H1 (cell line): ENCODE measurements around the gene APC2. TPM values are rescaled to one million over a fixed set of nuclear protein-coding genes. Genes with fewer than 3 reads are reported as not detected.
A peak's percentile ranks its signal among the peaks of the same experiment; 100 is the strongest.

ENCODE experiments used
- CTCF ChIA-PET: fragments of 300-600 bp; sonication (Branson Sonifier 250); formaldehyde crosslinking; loops from one replicate; lab custom pipeline; 2021; ENCODE audit not compliant: partially characterized antibody; lab: Charles Lee
- POLR2A ChIA-PET: fragments of 300-600 bp; sonication (Branson Sonifier 250); formaldehyde crosslinking; loops from one replicate; lab custom pipeline; 2021; ENCODE audit warnings: inconsistent platforms; ENCODE audit not compliant: partially characterized antibody; lab: Charles Lee
- DNase-seq, 2 experiments: peaks; one replicate each; pipeline versions ENCODE4 v3.0.0 to v3.0.0-alpha.2; 2010 to 2022; ENCODE audit warnings: low spot score in 2 of 2, low read depth in 1 of 2, mixed read lengths in 1 of 2
- FAIRE-seq: peaks from 2 replicates; lab custom pipeline; 2011; peaks lifted over from hg19 to GRCh38; lab: Jason Lieb, UNC
- H2AFZ ChIP-seq: 2 replicates; pipeline ENCODE4 v1.8.1; 2012; ENCODE audit warnings: low read length, inconsistent platforms
- H2AK5ac ChIP-seq: 2 replicates; pipeline ENCODE4 v1.6.1; 2013; ENCODE audit warnings: low read depth, low read length
- H2BK120ac ChIP-seq: replicated peaks from 2 replicates; pipeline ENCODE3; 2013; ENCODE audit warnings: low read depth, low read length, inconsistent platforms
- H2BK12ac ChIP-seq: 2 replicates; pipeline ENCODE4 v1.6.1; 2013; ENCODE audit warnings: low read depth, low read length
- H2BK15ac ChIP-seq: 2 replicates; pipeline ENCODE4 v1.6.1; 2013; ENCODE audit warnings: low read length
- H2BK20ac ChIP-seq: 2 replicates; pipeline ENCODE4 v1.6.1; 2013; ENCODE audit warnings: low read length
- H2BK5ac ChIP-seq: 2 replicates; pipeline ENCODE4 v1.6.1; 2013; ENCODE audit warnings: low read depth, low read length
- H3K14ac ChIP-seq: 2 replicates; pipeline ENCODE4 v1.6.1; 2013; ENCODE audit warnings: inconsistent platforms; ENCODE audit not compliant: insufficient read length
- H3K18ac ChIP-seq: 2 replicates; pipeline ENCODE4 v1.6.1; 2013; ENCODE audit warnings: low read length; ENCODE audit errors: extremely low read depth
- H3K23ac ChIP-seq: 2 replicates; pipeline ENCODE4 v1.6.1; 2013; ENCODE audit warnings: inconsistent platforms; ENCODE audit not compliant: insufficient read length
- H3K23me2 ChIP-seq: 2 replicates; pipeline ENCODE4 v1.6.1; 2013; ENCODE audit warnings: low read depth, low read length
- H3K27ac ChIP-seq: 2 replicates; pipeline ENCODE4 v1.6.1; 2011; ENCODE audit warnings: low read depth, low read length, inconsistent platforms
- H3K27me3 ChIP-seq, 4 experiments: replicated peaks in 1 of 4; 1 replicate in 1 of 4; 2 replicates in 3 of 4; pipeline versions ENCODE4 v1.6.1 to v1.8.1; 2011 to 2013; ENCODE audit warnings: low read length in 3 of 4, mild to moderate bottlenecking in 3 of 4, inconsistent platforms in 2 of 4, mixed read lengths in 2 of 4, moderate library complexity in 1 of 4; ENCODE audit not compliant: control insufficient read depth in 3 of 4, insufficient read depth in 3 of 4; ENCODE audit errors: extremely low read depth in 1 of 4
- H3K36me3 ChIP-seq, 4 experiments: 2 replicates each; pipeline versions ENCODE4 v1.6.1 to v1.8.1; 2011 to 2013; ENCODE audit warnings: mild to moderate bottlenecking in 4 of 4, low read length in 3 of 4, moderate library complexity in 2 of 4, control low read depth in 1 of 4, inconsistent platforms in 1 of 4; ENCODE audit not compliant: insufficient read depth in 4 of 4, control insufficient read depth in 2 of 4
- H3K4ac ChIP-seq: replicated peaks from 2 replicates; pipeline ENCODE3; 2013; ENCODE audit warnings: low read length, low read depth, mixed read lengths, inconsistent platforms; ENCODE audit not compliant: insufficient read length
- H3K4me1 ChIP-seq, 4 experiments: replicated peaks in 1 of 4; 1 replicate in 1 of 4; 2 replicates in 3 of 4; pipeline versions ENCODE4 v1.6.1 to v1.8.1; 2011 to 2013; ENCODE audit warnings: low read length in 3 of 4, inconsistent platforms in 2 of 4, mixed read lengths in 1 of 4; ENCODE audit not compliant: insufficient read depth in 4 of 4, control insufficient read depth in 3 of 4
- H3K4me2 ChIP-seq, 2 experiments: 2 replicates each; pipeline versions ENCODE4 v1.6.1 to v1.8.1; 2011 to 2013; ENCODE audit warnings: low read depth in 2 of 2, low read length in 2 of 2, control low read depth in 1 of 2, inconsistent platforms in 1 of 2, mild to moderate bottlenecking in 1 of 2; ENCODE audit not compliant: insufficient read depth in 1 of 2
- H3K4me3 ChIP-seq, 4 experiments: fragments of 200-600, 300-600 bp in 1 of 4; sonication (generic), shearing (Covaris generic), sonication (Bioruptor Twin) in 1 of 4; 2 replicates each; pipeline versions ENCODE4 v1.5.1 to v1.8.1; 2011 to 2016; ENCODE audit warnings: low read length in 4 of 4, low read depth in 3 of 4, control low read depth in 2 of 4, inconsistent platforms in 2 of 4, mild to moderate bottlenecking in 2 of 4, mixed read lengths in 1 of 4, moderate library complexity in 1 of 4; ENCODE audit not compliant: insufficient read depth in 2 of 4; ENCODE audit errors: extremely low read depth in 1 of 4
- H3K56ac ChIP-seq: replicated peaks from 2 replicates; pipeline ENCODE3; 2013; ENCODE audit warnings: low read depth, mild to moderate bottlenecking, mixed read lengths, low read length, inconsistent platforms; ENCODE audit not compliant: insufficient read length
- H3K79me1 ChIP-seq: 2 replicates; pipeline ENCODE4 v1.6.1; 2013; ENCODE audit warnings: low read depth, low read length, control low read depth
- H3K79me2 ChIP-seq, 2 experiments: 2 replicates each; pipeline versions ENCODE4 v1.6.1 to v1.8.1; 2012 to 2013; ENCODE audit warnings: low read length in 2 of 2, mild to moderate bottlenecking in 2 of 2, inconsistent platforms in 1 of 2; ENCODE audit not compliant: insufficient read depth in 2 of 2, control insufficient read depth in 1 of 2
- H3K9ac ChIP-seq, 4 experiments: replicated peaks in 1 of 4; 1 replicate in 1 of 4; 2 replicates in 3 of 4; pipeline versions ENCODE4 v1.6.1 to v1.8.1; 2011 to 2013; ENCODE audit warnings: low read depth in 3 of 4, low read length in 3 of 4, control low read depth in 2 of 4, mild to moderate bottlenecking in 2 of 4, moderate library complexity in 2 of 4, inconsistent platforms in 1 of 4; ENCODE audit errors: extremely low read depth in 1 of 4
- H3K9me3 ChIP-seq, 2 experiments: 2 replicates each; pipeline versions ENCODE4 v1.6.1 to v1.8.1; 2012 to 2013; ENCODE audit warnings: mild to moderate bottlenecking in 2 of 2, moderate library complexity in 2 of 2, control low read depth in 1 of 2, inconsistent platforms in 1 of 2, low read depth in 1 of 2, low read length in 1 of 2, mixed read lengths in 1 of 2; ENCODE audit not compliant: insufficient read depth in 2 of 2
- H4K20me1 ChIP-seq, 2 experiments: replicated peaks in 1 of 2; 2 replicates each; pipeline versions ENCODE3 to v1.8.1; 2011 to 2013; ENCODE audit warnings: inconsistent platforms in 2 of 2, low read length in 2 of 2, mild to moderate bottlenecking in 1 of 2; ENCODE audit not compliant: insufficient read depth in 2 of 2, control insufficient read depth in 1 of 2
- H4K5ac ChIP-seq: 2 replicates; pipeline ENCODE4 v1.6.1; 2013; ENCODE audit warnings: low read length, low read depth, mixed read lengths, inconsistent platforms; ENCODE audit not compliant: insufficient read length
- H4K8ac ChIP-seq: 2 replicates; pipeline ENCODE4 v1.8.0; 2013; ENCODE audit warnings: mild to moderate bottlenecking, moderate library complexity, low read length, inconsistent platforms; ENCODE audit not compliant: insufficient read depth; ENCODE audit errors: extremely low read depth
- H4K91ac ChIP-seq: replicated peaks from 2 replicates; pipeline ENCODE3; 2013; ENCODE audit warnings: low read length, mixed read lengths, inconsistent platforms; ENCODE audit not compliant: insufficient read length
- BACH1 ChIP-seq: IDR thresholded peaks from 2 replicates; pipeline ENCODE4 v1.6.1; 2012; ENCODE audit warnings: low read length, improper control_type of control experiment
- CREB1 ChIP-seq: IDR thresholded peaks from 2 replicates; pipeline ENCODE4 v1.6.1; 2012; ENCODE audit warnings: inconsistent platforms
- CTBP2 ChIP-seq: IDR thresholded peaks from 2 replicates; pipeline ENCODE4 v1.7.0; 2011; ENCODE audit warnings: borderline replicate concordance, mild to moderate bottlenecking, moderate library complexity, mixed read lengths, low read length; ENCODE audit not compliant: insufficient read depth, insufficient read length
- HDAC2 ChIP-seq, 2 experiments: fragments of 300-600 bp in 1 of 2; sonication (generic) in 1 of 2; IDR thresholded peaks; 2 replicates each; pipeline ENCODE4 v1.6.1; 2011 to 2012; ENCODE audit warnings: low read depth in 2 of 2, low read length in 2 of 2, mild to moderate bottlenecking in 2 of 2, moderate library complexity in 2 of 2, borderline replicate concordance in 1 of 2, inconsistent platforms in 1 of 2
- POLR2A ChIP-seq, 2 experiments: IDR thresholded peaks; 1 replicate in 1 of 2; 2 replicates in 1 of 2; pipeline ENCODE4 v1.6.1; 2011; ENCODE audit warnings: low read depth in 2 of 2, low read length in 2 of 2, mild to moderate bottlenecking in 2 of 2; ENCODE audit errors: control extremely low read depth in 1 of 2
- POU5F1 ChIP-seq: IDR thresholded peaks from 2 replicates; pipeline ENCODE4 v1.6.1; 2011; ENCODE audit warnings: low read depth, mild to moderate bottlenecking, low read length, moderate library complexity
- RBBP5 ChIP-seq: IDR thresholded peaks from 2 replicates; pipeline ENCODE4 v1.7.1; 2012; ENCODE audit warnings: low read depth, mild to moderate bottlenecking, inconsistent platforms, low read length, moderate library complexity, borderline replicate concordance
- SP2 ChIP-seq: IDR thresholded peaks from 2 replicates; pipeline ENCODE4 v1.6.1; 2012; ENCODE audit warnings: mild to moderate bottlenecking, low read length, inconsistent platforms
- USF2 ChIP-seq: IDR thresholded peaks from 2 replicates; pipeline ENCODE4 v1.6.1; 2011; ENCODE audit warnings: low read length, improper control_type of control experiment
- WGBS, 2 experiments: shearing (Covaris generic) in 1 of 2; methylation state at CpG; one replicate each; pipeline versions ENCODE4 v1.1.6 to v1.1.7; 2013 to 2015; ENCODE audit warnings: low lambda C conversion rate in 2 of 2, mixed read lengths in 2 of 2, inconsistent platforms in 1 of 2, low coverage in 1 of 2, missing lambda C conversion rate in 1 of 2; ENCODE audit not compliant: insufficient replicate concordance in 2 of 2, insufficient coverage in 1 of 2, insufficient read length in 1 of 2; ENCODE audit errors: extremely low coverage in 1 of 2, missing lambda C conversion rate in 1 of 2; 5-methylcytosine and 5-hydroxymethylcytosine counted together
- polyA plus RNA-seq, 7 experiments: library from polyadenylated mRNA; depleted of rRNA in 3 of 7; stranded (reverse) in 5 of 7; unstranded in 2 of 7; fragments of >200 nt in 5 of 7; fragments of 200-250 nt in 2 of 7; gene quantifications; 1 replicate in 5 of 7; 2 replicates in 1 of 7; 4 replicates in 1 of 7; pipeline versions ENCODE4 v1.2.1 to v1.2.3, GENCODE V29; 2011 to 2013; ENCODE audit warnings: missing spikeins in 2 of 7, mixed read lengths in 2 of 7
- total RNA-seq: library from RNA; stranded (reverse); fragmentation: NEBNext Ultra II Directional; extraction: Animal tissue kit (Norgen Biotek cat#: 25700); gene quantifications from 2 replicates; pipeline ENCODE4 v1.2.1, GENCODE V29; 2021

APC2 gene
- total and polyA plus RNA-seq, 2 of the 8 experiments (the other 6 are each of a cell fraction or from before 2014, with no cell fraction given) = 1.3 to 4.1 TPM

GRCh38 chr19:1475751-1476437 lies 26.0 kb downstream of the APC2 start:
- no peak for TF ChIP-seq POU5F1
- TF ChIP-seq POLR2A (IDR thresholded peaks at IDR 0.05; ENCODE audit: control extremely low read depth in 1 of 2, low read depth in 2 of 2, low read length in 2 of 2) = no peak
- no peak for TF ChIP-seq RBBP5
- no peak for TF ChIP-seq SP2
- no peak for TF ChIP-seq BACH1
- no peak for TF ChIP-seq USF2
- TF ChIP-seq CREB1 = no peak
- no peak for TF ChIP-seq CTBP2
- no peak for TF ChIP-seq HDAC2 (IDR thresholded peaks at IDR 0.05; ENCODE audit: borderline replicate concordance in 1 of 2, low read depth in 2 of 2, low read length in 2 of 2)
- FAIRE-seq (no peak), DNase-seq (no peak)
- Histone ChIP-seq H2BK120ac (no peak overlapping the region), H4K8ac (peak overlapping the region; percentile 68; the same call in 1 of the 2 replicates), H2AK5ac (no peak overlapping the region), H3K4me2 (no peak overlapping the region), H3K4me1 (peaks cover 0 to 8% (median 7%) of the 10 kb centered on the region in 4 experiments; a peak in 5 of 7 replicates), H3K27ac (no peak overlapping the region), H3K9ac (no peak overlapping the region), H3K23ac (no peak overlapping the region), H2BK12ac (no peak overlapping the region), H3K27me3 (peaks cover 11 to 25% (median 22%) of the 10 kb centered on the region in 4 experiments), H3K14ac (no peak overlapping the region), H4K91ac (no peak overlapping the region), H3K18ac (no peak overlapping the region), H2BK15ac (no peak overlapping the region), H3K79me2 (peaks cover 0 to 4% of the 10 kb centered on the region in 2 experiments; a peak in 1 of 4 replicates), H4K5ac (no peak overlapping the region), H3K4me3 (no peak overlapping the region), H3K56ac (no peak overlapping the region), H3K23me2 (peaks cover 10% of the 10 kb centered on the region), H2BK20ac (no peak overlapping the region), H3K9me3 (no peaks in the 10 kb centered on the region), H4K20me1 (peaks cover 20 to 42% of the 10 kb centered on the region in 2 experiments), H3K79me1 (peaks cover 2% of the 10 kb centered on the region; the same call in 1 of the 2 replicates), H2AFZ (no peak overlapping the region), H3K36me3 (peaks cover 0 to 3% (median 1%) of the 10 kb centered on the region in 4 experiments; a peak in 1 of 8 replicates), H2BK5ac (no peak overlapping the region), H3K4ac (no peak overlapping the region)
- ChIA-PET CTCF (interaction anchor here (0.9 to 1.8 kb wide), 8 partner anchors 10 to 36 kb away, joined by 3 to 5 read pairs (median 3); no protein-coding TSS in a partner anchor), POLR2A (interaction anchor here (0.7 to 4.5 kb wide), 6 partner anchors 10 to 201 kb away, joined by 3 to 27 read pairs (median 4); partner anchors contain the start of gene FAM174C)
- 92% methylated on average over 30 of the region's 31 CpGs; no CpG with 5 or more reads in 1 of the 2 experiments for WGBS, 2 experiments
